Mesenteric fat pad (tissue), 1 donor: ENCODE data around the gene MARCO. TPM values are rescaled to one million over a fixed set of nuclear protein-coding genes. Genes with fewer than 3 reads are reported as not detected.
"Not testable (repeated sequence)": the region's sequence is repeated elsewhere in the genome, so short reads cannot be mapped to it uniquely, and the experiment has no call there.

Experiments used
- DNase-seq: peaks from one replicate; pipeline ENCODE4 v3.0.0-alpha.2; 2020; ENCODE audit warnings: low spot score
- total RNA-seq: library from RNA; stranded (reverse); fragmentation: NEBNext Ultra II Directional; extraction: Animal tissue kit (Norgen Biotek cat#: 25700); gene quantifications from one replicate; pipeline ENCODE4 v1.2.1, GENCODE V29; 2021
- donor health status: DM: yes; HTN: yes; CAD: no.

The MARCO gene
- total RNA-seq, 1 donor from 2014 or later = 92.5 TPM

- DNase-seq = not testable (repeated sequence)
Measured at GRCh38 chr2:119037922-119038321, 95.9 kb downstream of the MARCO start.

- DNase-seq = no peak
Measured at GRCh38 chr2:119040730-119041129, 98.7 kb downstream of the MARCO start.

Other genes with a start within 250 kb of the MARCO start
- gene EN1, start 94.5 kb upstream of the MARCO start, total RNA-seq = 4.4 TPM
- gene C1QL2, start 216.6 kb downstream of the MARCO start, total RNA-seq = not detected